Natural killer cell (primary cell): ENCODE measurements around the gene CERS5. TPM values are rescaled to one million over a fixed set of nuclear protein-coding genes. Genes with fewer than 3 reads are reported as not detected.
A peak's percentile ranks its signal among the peaks of the same experiment; 100 is the strongest.

Experiments
- ATAC-seq, 3 donors: fragments of 150-1000 bp in 2 of 3; fragments of 200-7000 bp in 1 of 3; cut with Tn5 transposase; 1 replicate in 1 of 3; 2 replicates in 2 of 3; pipeline ENCODE4 v1.10.0; 2021; ENCODE audit warnings: mild to moderate bottlenecking in 2 of 3, moderate library complexity in 2 of 3
- DNase-seq, 2 donors: peaks; one replicate each; pipeline versions ENCODE4 v3.0.0 to v3.0.0-alpha.2; 2013 to 2021; ENCODE audit warnings: mixed read lengths in 1 of 2
- H3K27ac ChIP-seq: one replicate; pipeline ENCODE4 v1.5.1; 2013; ENCODE audit warnings: mild to moderate bottlenecking, low read length
- H3K27me3 ChIP-seq: one replicate; pipeline ENCODE4 v1.6.1; 2013; ENCODE audit warnings: low read length; ENCODE audit not compliant: control insufficient read depth, insufficient read depth
- H3K36me3 ChIP-seq: one replicate; pipeline ENCODE4 v1.6.1; 2013; ENCODE audit warnings: low read length; ENCODE audit not compliant: control insufficient read depth, insufficient read depth
- H3K4me1 ChIP-seq: one replicate; pipeline ENCODE4 v1.6.1; 2013; ENCODE audit warnings: low read length; ENCODE audit not compliant: control insufficient read depth, insufficient read depth
- H3K4me3 ChIP-seq: one replicate; pipeline ENCODE4 v1.5.1; 2013; ENCODE audit warnings: low read length
- H3K9me3 ChIP-seq: one replicate; pipeline ENCODE4 v1.6.1; 2013; ENCODE audit warnings: low read length; ENCODE audit not compliant: control insufficient read depth, insufficient read depth
- H3K27ac Mint-ChIP-seq, 2 donors: one replicate each; pipeline ENCODE4 v1.8.0; 2022; ENCODE audit warnings: mild to moderate bottlenecking in 2 of 2, mixed read lengths in 2 of 2, moderate library complexity in 1 of 2
- H3K27me3 Mint-ChIP-seq, 2 donors: one replicate each; pipeline ENCODE4 v1.8.0; 2022; ENCODE audit warnings: low read depth in 2 of 2, mixed read lengths in 2 of 2
- H3K36me3 Mint-ChIP-seq: one replicate; pipeline ENCODE4 v1.8.0; 2022; ENCODE audit warnings: mixed read lengths
- H3K4me1 Mint-ChIP-seq, 2 donors: one replicate each; pipeline ENCODE4 v1.8.0; 2022; ENCODE audit warnings: mixed read lengths in 2 of 2
- H3K4me3 Mint-ChIP-seq: one replicate; pipeline ENCODE4 v1.8.0; 2022; ENCODE audit warnings: mild to moderate bottlenecking, moderate library complexity, mixed read lengths
- H3K9me3 Mint-ChIP-seq, 2 donors: one replicate each; pipeline ENCODE4 v1.8.0; 2022; ENCODE audit warnings: mixed read lengths in 2 of 2
- WGBS: methylation state at CpG from one replicate; pipeline ENCODE4 v1.1.7; 2013; ENCODE audit warnings: missing lambda C conversion rate; ENCODE audit not compliant: insufficient coverage; 5-methylcytosine and 5-hydroxymethylcytosine counted together
- intact Hi-C: fragments of 100-400 bp; cut with micrococcal nuclease; formaldehyde crosslinking; loops from one replicate; pipeline ENCODE4 v1.14.2; 2022
- total RNA-seq, 4 donors: library from RNA; stranded (reverse); fragments of 120-200 nt in 1 of 4; gene quantifications; one replicate each; pipeline versions ENCODE4 v1.2.3 to v1.2.4, GENCODE V29; 2013 to 2022
- TF ChIP-seq, protein P1 (sequence below): fragments of 200-600 bp; IDR thresholded peaks from one replicate; pipeline ENCODE4 v1.8.0; 2022; ENCODE audit warnings: antibody characterized with exemption

Gene CERS5
- total RNA-seq, 3 donors from 2014 or later (not counting 1 experiment from before 2014, with no cell fraction given), result 69.9 to 81.2 (median 75.8) TPM

- WGBS, result no CpG with 5 or more reads among the region's 2 CpGs
- Histone ChIP-seq H3K4me3 (no peak overlapping the region), H3K27ac (no peak overlapping the region), H3K36me3 (peaks cover 34% of the 10 kb centered on the region), H3K9me3 (no peaks in the 10 kb centered on the region), H3K27me3 (no peaks in the 10 kb centered on the region), H3K4me1 (no peaks in the 10 kb centered on the region)
- intact Hi-C loops, result no loop called here
- Mint-ChIP-seq H3K4me3 (no peak overlapping the region), H3K36me3 (no peaks in the 10 kb centered on the region), H3K27ac (peak overlapping the region in 1 of 2 donors; percentile 9), H3K4me1 (peaks cover 11 to 16% of the 10 kb centered on the region in 2 donors), H3K27me3 (no peaks in the 10 kb centered on the region), H3K9me3 (no peaks in the 10 kb centered on the region)
- ATAC-seq, result no peak
- TF ChIP-seq, protein P1, sequence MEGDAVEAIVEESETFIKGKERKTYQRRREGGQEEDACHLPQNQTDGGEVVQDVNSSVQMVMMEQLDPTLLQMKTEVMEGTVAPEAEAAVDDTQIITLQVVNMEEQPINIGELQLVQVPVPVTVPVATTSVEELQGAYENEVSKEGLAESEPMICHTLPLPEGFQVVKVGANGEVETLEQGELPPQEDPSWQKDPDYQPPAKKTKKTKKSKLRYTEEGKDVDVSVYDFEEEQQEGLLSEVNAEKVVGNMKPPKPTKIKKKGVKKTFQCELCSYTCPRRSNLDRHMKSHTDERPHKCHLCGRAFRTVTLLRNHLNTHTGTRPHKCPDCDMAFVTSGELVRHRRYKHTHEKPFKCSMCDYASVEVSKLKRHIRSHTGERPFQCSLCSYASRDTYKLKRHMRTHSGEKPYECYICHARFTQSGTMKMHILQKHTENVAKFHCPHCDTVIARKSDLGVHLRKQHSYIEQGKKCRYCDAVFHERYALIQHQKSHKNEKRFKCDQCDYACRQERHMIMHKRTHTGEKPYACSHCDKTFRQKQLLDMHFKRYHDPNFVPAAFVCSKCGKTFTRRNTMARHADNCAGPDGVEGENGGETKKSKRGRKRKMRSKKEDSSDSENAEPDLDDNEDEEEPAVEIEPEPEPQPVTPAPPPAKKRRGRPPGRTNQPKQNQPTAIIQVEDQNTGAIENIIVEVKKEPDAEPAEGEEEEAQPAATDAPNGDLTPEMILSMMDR, result no peak
- no peak for DNase-seq
Measured at GRCh38 chr12:50145439-50145838, 21.7 kb downstream of the CERS5 start.

- intact Hi-C loops, result no loop called here
- Histone ChIP-seq H3K27me3 (no peaks in the 10 kb centered on the region), H3K4me1 (no peaks in the 10 kb centered on the region), H3K4me3 (no peak overlapping the region), H3K27ac (no peak overlapping the region), H3K36me3 (peaks cover 47% of the 10 kb centered on the region), H3K9me3 (no peaks in the 10 kb centered on the region)
- Mint-ChIP-seq H3K36me3 (no peaks in the 10 kb centered on the region), H3K4me3 (no peak overlapping the region), H3K4me1 (peaks cover 6% of the 10 kb centered on the region in 2 donors), H3K27ac (no peak overlapping the region), H3K27me3 (no peaks in the 10 kb centered on the region), H3K9me3 (no peaks in the 10 kb centered on the region)
- WGBS, result 98% methylated on average over 8 of the region's 8 CpGs
- TF ChIP-seq, protein P1, result no peak
- no peak for ATAC-seq
- DNase-seq, result no peak
Measured at GRCh38 chr12:50142993-50143392, 24.2 kb downstream of the CERS5 start.

GRCh38 chr12:50132505-50133135 is 34.5 kb downstream of the CERS5 start:
- H3K27me3 Mint-ChIP-seq, result no peaks in the 10 kb centered on the region
- peaks cover 5% of the 10 kb centered on the region for H3K36me3 Mint-ChIP-seq
- TF ChIP-seq, protein P1, result peak; percentile 68
- ATAC-seq (peak in 1 of 3 donors; percentile 70), DNase-seq (peak in 1 of 2 donors; percentile 59)
- H3K27ac ChIP-seq, result no peak overlapping the region
- 79% methylated on average over 2 of the region's 2 CpGs for WGBS
- no peaks in the 10 kb centered on the region for H3K4me1 ChIP-seq
- H3K9me3 Mint-ChIP-seq, result no peaks in the 10 kb centered on the region
- peaks cover 70% of the 10 kb centered on the region for H3K36me3 ChIP-seq
- no peaks in the 10 kb centered on the region for H3K9me3 ChIP-seq
- intact Hi-C loops, result loop anchor here (1.0 kb wide), 1 partner anchor 43 kb away; no protein-coding TSS in a partner anchor
- no peaks in the 10 kb centered on the region for H3K27me3 ChIP-seq
- H3K4me3 ChIP-seq, result no peak overlapping the region
- peaks cover 5 to 9% of the 10 kb centered on the region in 2 donors for H3K4me1 Mint-ChIP-seq
- peak overlapping the region; percentile 63 to 74 for H3K27ac Mint-ChIP-seq
- no peak overlapping the region for H3K4me3 Mint-ChIP-seq

- H3K4me3 Mint-ChIP-seq, result no peak overlapping the region
- Histone ChIP-seq H3K36me3 (peaks cover 57% of the 10 kb centered on the region), H3K27ac (no peak overlapping the region), H3K4me3 (no peak overlapping the region), H3K4me1 (no peaks in the 10 kb centered on the region), H3K27me3 (no peaks in the 10 kb centered on the region), H3K9me3 (no peaks in the 10 kb centered on the region)
- no peaks in the 10 kb centered on the region for H3K9me3 Mint-ChIP-seq
- peaks cover 5% of the 10 kb centered on the region for H3K36me3 Mint-ChIP-seq
- H3K4me1 Mint-ChIP-seq, result peaks cover 15 to 23% of the 10 kb centered on the region in 2 donors
- H3K27me3 Mint-ChIP-seq, result no peaks in the 10 kb centered on the region
- WGBS, result 89% methylated on average over 4 of the region's 4 CpGs
- ATAC-seq (no peak), DNase-seq (no peak)
- H3K27ac Mint-ChIP-seq, result no peak overlapping the region
- intact Hi-C loops, result no loop called here
- TF ChIP-seq, protein P1, result no peak
Measured at GRCh38 chr12:50129290-50129689, 37.9 kb downstream of the CERS5 start.
